Dermis microvascular lymphatic vessel endothelial cell (primary cell): ENCODE results near the gene GANC. TPM values are rescaled to one million over a fixed set of nuclear protein-coding genes. Genes with fewer than 3 reads are reported as not detected.

Experiments used
- DNase-seq, 2 donors: peaks; one replicate each; pipeline versions ENCODE4 v3.0.0 to v3.0.0-alpha.2; 2010; ENCODE audit warnings: low read depth in 2 of 2
- total RNA-seq: library from RNA; depleted of rRNA; stranded (reverse); fragments of >200 nt; gene quantifications from 2 replicates; pipeline ENCODE4 v1.2.1, GENCODE V29; 2014

GANC gene
- total RNA-seq, 1 donor from 2014 or later = 9.5 TPM

DNA sequence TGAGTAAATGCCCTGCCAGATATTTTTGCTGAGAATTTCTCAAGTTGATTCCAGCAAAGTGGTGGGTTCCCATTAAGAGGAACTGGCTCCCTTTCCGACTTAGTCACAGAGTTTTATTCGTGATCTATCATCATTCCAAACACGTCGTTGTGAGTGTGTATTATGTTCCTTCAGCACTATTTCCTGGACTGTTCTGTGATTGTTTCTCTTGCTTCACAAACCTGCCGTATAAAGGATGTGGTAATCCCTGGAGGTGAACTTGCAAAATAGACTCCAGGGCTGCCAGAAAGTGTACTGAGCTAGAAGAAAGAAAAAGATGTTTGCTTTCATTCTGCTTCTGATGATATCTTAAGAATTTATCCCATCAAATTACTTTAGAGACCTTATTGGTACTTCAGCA is 71.8 kb downstream of the GANC start:
- peak; percentile 11 to 69 for DNase-seq

DNA sequence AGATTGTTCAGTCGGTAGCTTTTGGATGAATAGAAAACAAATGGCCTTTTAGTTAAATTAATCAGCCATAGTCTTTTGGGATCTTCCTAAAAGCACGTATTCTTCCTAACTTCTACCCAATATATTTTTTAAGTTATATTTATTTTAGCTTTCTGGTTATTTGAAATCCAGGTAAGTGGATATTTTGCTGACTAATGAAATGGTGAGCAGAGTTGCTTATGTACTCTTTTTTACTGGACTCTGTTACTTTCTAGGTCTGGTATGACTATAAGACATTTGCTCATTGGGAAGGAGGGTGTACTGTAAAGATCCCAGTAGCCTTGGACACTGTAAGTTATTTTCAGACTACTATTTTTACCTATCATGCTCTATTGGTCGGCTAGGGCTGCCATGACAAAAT is 72.5 kb downstream of the GANC start:
- DNase-seq = no peak

DNA sequence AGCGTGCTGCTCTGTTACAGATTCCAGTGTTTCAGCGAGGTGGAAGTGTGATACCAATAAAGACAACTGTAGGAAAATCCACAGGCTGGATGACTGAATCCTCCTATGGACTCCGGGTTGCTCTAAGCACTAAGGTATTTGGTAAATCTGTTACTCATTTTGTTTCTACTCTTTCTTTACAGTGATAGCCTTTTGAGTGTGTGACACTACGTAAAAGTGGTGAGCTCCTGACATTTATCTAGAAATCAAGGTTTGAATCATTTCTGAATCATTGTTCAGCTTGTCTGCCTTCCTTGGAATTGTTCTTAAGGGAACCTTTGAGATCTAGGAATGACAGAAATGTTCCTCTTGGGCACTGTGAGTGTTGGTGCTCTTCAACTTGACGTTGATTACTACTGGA is 75.1 kb downstream of the GANC start:
- DNase-seq = no peak

DNA sequence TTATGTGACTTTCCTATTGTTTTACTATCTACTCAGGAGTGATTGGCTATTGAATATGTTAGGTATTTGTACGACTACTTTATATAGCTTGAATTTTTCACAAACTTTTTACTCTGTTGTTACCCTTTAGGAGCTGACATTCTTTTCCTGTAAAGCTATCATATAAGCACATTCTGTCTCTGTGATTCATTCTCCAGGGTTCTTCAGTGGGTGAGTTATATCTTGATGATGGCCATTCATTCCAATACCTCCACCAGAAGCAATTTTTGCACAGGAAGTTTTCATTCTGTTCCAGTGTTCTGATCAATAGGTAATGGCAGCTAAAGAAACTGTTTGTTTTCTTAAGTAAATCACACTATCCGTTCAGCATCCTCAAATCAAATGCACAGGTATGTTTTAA is 76.2 kb downstream of the GANC start:
- no peak for DNase-seq

DNA sequence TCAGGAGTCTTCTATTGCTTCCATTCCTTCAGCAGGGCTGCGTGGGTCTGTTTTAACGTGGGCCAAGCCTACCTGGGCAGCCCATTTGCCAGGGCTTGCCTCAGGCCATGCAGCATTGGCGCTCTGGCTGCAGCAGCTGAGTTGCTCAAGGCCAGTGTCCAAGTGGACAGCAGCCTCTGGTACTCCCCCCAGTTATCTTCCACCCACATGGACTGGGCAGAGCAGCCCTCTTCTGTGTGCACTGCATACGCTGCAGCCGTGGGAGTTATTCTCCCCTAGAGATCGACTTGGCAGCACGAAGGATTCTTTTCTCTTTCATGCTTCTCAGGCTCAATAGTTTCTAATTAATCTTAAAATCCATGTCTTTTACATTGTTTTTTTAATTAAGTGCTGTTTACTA is 79.4 kb downstream of the GANC start:
- DNase-seq = no peak

DNA sequence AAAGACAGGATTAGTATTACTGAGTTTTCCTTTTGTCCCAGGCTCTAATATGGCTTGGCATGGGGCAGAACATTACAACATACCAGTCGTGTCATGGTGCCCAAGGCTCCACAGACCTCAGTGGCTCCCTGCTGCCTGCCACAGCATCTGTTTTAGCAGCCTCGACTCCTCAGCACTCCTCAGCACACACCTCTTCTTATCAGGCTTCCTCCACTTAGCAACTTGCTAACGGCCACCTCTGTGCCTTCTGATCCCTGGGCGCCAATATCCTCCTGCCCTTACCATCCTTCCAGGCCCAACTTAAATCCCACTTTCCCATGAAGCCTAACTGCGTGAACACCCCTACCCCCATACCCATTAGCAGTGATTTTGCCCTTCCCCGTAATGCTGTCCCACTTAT is 80.1 kb downstream of the GANC start:
- DNase-seq = no peak

DNA sequence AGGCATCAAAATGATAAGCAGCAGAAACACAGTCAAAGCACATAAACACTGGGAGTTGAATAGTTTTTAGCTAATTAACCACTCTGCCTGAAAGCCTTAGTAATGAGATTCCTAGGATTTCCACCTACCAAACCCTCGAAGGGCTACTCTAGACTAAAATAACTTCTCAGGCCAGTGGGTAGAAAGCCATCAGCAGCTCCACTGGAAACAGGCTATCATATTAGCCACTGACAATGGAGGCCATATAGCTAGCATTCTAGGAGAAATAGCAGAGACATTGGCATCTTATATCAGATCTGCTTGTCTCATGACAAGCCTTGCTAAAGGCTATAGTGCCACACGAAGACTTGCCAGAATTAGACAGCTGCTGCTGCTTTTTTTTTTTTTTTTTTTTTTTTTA is 81.8 kb downstream of the GANC start:
- DNase-seq = no peak

DNA sequence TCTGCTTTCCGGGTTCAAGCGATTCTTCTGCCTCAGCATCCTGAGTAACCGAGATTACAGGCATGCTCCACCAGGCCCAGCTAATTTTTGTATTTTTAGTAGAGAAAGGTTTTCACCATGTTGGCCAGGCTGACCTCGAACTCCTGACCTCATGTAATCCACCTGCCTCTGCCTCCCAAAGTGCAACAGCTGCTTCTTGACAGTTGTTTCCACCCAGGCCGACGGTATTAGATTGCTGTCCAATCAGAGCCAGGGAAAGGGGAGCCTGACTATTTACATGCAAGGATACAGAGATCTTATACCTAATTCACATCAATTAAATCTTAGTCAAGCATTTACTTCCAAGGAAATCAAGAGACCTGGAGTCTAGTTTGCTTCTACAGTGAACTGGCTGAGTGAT is 82.3 kb downstream of the GANC start:
- no peak for DNase-seq

DNA sequence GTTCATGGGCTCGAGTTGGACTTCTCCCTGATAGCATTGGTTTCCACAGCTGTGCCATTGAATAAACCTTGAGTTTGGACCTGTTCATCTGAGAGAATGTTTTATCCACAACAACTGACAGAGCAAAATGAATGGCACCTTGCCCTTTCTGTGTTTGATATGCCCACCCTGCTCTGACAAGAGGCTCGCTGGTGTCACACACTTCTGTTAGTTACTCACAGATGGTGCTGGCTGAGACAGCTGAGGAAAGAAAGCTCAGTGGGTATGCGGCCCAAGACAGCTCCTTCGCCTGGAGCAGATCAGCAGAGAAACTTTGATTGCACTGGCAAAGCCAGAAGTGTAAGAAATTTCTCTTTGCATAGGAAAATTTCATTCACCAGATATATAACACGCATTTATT is 83.8 kb downstream of the GANC start:
- no peak for DNase-seq

DNA sequence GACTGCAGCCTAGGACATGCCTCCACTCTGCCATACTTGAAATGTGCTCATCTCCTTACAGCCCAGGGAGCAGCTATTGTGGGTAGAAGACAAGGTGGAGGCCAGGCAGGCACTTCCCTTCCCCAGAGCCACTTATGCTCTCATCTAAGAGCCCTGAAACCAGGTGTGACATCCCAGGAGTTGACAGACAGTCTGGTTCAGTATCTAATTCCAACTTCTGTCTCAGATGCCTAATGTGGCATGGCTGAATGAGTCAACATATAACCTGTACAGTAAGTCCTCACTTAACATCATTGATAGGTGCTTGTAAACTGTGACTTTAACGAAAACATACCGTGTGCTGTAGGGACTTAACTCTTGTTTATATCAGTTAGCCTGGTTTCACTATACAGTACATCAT is 85.1 kb downstream of the GANC start:
- no peak for DNase-seq

DNA sequence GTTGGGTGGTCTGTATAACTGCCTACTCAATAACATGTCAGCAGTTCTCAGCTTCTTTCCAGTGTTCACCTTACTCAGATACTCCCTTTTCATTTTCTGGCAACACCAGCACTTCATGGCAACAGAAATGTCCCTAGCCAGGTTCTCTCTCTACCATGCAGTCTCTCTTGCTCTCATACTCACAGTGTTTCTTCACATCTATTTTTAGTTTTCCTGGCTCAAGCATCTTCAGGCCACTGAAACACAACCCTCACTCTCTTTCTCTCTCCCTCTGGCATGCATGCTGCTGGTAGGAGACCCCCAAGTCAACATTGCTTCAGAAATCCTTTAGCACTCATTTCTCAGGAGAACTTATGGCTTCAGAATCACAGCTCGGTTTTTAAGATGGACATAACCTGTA is 86.2 kb downstream of the GANC start, which contains the start of gene CAPN3:
Gene CAPN3 (plus strand): TSS at position 253 of the 400 bp plus-strand sequence. CDS start 305 bp downstream, outside the sequence.
- DNase-seq = no peak

DNA sequence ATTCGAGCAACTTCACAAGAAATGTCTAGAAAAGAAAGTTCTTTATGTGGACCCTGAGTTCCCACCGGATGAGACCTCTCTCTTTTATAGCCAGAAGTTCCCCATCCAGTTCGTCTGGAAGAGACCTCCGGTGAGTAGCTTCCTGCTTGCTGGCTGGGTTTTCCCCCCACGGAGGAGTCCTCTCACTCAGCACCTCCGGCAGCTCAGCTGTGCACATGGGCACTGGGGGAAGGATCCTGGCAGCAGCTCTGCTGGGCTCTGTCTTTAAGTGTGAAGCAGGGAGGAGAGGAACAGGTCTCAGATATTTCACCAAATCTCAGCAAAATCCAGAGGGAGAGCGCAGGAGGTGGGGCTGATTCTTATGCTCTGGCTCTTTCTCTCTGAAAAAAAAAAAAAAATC is 87.0 kb downstream of the GANC start:
- no peak for DNase-seq

DNA sequence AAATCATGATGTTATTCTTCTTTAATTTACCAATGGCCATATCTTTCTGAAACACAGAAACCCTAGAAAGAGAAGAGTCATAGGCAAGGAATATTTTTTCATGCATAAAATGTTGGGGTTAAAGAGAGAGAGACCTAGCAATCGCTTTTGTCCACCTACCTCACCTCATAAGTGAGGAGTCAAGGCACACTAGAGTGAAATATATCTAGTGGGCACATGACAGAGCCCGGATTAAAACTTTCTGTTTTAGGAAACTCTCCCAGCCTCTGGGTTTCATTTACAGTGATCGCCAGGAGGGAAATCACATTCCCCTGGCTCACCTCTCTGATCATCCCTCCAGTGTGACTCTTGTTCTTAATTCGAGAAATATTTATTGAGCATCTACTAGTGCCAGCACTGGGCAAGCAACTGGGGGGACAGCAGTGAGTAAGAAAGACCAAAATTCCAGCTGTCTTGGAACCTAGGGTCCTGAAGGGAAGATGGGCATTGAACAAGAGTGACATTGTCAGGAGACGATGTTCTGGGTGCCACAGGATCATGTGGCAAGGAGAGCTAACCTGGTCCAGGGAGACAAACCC is 87.6 kb downstream of the GANC start:
- no peak for DNase-seq

DNA sequence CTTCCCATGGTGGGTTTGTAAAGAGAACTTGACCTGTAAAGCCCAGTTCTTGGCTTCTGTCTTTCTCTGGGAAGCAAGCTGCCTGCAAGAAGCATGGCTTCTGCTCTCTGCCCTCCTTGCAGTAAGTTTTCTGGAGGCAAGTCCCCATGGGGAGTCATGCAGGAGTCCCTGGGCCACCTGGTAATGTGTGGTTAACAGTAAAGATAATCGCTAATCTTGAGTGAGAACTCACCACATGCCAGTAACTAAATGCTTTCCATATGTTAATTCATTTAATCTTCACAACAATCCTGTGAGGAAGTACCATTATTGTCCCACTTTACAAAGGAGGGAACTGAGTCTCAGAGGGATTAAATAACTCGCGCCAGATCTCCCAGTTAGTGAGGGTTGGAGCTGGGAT is 90.5 kb downstream of the GANC start:
- no peak for DNase-seq

DNA sequence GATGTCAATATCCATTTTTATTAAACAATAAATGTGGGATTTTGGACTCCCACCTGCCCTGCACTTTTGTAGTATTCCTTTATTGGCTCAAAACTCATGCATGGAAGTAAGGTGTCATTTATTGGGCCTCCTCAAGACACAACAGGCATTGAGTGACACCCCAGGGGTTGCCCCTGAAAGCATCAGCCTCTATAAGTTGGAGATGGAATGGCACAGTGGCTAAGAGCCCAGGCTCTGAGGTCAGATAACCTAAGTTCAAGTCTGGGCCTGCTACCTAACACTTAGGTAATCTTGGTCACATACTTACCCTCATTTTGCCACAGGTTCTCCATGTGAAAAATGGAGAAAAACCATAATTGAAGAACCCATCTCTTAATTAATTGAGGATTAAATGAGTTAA is 90.9 kb downstream of the GANC start:
- DNase-seq = no peak

DNA sequence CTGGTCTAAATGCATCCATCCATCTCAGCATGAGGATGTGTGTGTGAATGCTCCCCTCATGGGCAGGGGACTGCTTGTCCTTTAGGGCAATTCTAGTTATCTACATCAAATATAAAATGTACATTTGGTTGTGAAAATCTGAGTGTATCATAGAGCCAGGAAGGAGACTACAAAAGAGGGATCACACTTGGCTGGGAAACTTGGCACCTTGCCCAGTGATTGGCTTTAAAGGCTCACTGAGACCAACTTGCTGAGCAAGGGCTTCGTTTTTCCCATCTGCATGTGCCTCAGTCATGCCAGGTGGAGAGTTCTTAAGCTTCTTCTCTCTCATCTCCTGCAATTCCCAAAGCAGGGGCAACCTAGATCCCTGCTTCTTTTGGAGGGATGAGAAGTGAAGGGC is 91.5 kb downstream of the GANC start:
- peak in 1 of 2 donors; percentile 86 for DNase-seq

DNA sequence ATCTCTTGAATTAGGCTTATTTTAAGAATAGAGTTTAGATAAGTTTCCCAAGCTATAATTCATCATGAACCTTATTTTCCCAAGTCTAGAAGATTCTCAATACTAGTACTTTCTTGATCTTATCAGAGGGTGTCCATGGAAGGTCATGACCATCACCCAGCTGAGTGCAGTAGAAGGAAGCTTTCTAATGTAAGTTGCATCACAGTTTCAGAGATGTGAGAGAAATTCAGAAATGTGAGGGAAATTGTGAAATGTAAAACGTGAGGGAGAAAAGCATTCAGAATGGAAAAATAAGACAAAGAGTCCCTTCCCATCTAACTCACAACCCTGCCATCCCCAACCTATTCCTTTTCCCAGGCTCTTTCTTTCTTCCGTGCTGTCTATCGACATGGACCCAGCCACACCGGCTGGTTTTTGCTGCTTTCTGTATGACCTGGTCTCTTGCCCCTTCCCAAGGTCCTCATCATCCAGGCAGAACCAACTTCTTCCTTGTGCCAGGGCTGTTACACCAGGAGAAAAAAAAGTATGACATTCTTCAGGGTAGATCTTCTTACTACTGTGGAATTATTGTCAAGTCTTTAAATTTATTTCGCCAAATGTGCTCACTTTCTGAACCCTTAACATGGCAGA is 93.0 kb downstream of the GANC start:
- no peak for DNase-seq

DNA sequence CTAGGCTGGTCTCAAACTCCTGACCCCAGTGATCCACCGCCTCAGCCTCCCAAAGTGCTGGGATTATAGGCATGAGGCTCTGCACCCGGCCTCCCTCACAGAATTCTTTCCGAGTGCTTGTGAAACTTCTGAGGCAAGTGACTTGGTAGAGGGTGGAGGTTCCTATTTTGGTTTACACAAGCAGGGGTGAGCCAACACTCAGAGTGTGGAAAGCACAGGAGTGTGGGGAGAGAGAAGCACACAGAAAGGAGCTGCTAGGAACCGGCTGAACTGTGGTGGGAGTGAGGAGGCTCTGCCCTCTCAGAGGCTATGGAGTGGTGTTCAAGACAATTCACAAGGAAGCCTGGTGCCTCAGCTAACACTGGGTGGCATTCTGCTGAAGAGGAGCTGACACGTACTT is 94.0 kb downstream of the GANC start:
- no peak for DNase-seq

DNA sequence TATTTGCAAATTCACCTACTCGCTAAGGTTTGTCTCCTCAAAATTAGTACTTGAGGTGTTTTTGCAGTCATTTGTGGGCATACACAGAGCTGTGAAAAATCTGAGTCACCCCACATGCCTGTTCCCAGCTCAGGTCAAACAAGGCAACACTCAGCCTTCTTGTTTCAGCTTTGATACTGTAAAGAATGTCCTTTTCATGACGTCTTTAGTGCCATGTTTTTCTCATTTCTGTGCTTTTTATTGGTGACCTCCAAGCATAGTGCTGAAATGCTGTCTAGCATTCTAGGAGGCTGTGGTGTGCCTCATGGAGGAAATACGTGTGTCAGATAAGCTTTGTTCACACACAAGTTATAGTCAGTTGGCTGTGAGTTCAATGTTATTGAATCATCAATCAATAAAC is 95.1 kb downstream of the GANC start:
- DNase-seq = no peak

DNA sequence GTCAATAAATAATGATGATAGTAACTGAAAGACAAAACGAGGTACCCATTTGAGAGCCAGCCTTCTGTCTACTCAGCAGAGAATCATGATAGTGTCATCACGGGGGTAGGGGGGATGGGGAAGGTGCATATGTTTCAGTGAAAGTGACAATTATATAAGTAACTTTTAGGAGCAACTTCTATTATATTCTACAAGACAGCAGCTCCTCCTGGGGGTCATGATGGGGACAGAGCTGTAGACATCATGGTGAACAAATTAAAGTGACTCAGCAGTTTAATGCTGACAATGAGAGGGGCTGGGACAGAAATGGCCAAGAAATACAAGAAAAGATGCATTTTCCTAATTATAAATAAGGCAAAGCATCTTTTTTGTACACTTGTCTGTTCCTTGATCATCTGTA is 98.1 kb downstream of the GANC start:
- peak in 1 of 2 donors; percentile 19 for DNase-seq

DNA sequence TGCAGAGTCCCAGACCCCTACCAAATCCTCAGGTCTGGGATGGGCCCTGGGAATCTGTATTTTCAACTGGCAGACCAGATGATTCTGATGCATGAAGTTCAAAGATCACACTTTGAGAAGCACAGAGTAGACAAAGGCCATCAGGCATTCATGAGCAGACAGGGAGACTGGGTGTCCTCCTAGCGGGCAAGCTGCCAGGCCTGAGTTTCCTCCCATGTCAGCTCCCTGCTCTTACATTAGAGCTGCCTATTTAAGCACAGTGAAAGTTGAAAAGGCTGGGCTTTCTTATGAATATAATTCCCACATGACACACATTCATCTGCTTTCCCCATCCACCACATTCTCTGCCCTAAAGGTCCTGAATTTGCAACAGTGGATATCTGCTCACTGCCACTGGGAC is 100.3 kb downstream of the GANC start:
- no peak for DNase-seq

DNA sequence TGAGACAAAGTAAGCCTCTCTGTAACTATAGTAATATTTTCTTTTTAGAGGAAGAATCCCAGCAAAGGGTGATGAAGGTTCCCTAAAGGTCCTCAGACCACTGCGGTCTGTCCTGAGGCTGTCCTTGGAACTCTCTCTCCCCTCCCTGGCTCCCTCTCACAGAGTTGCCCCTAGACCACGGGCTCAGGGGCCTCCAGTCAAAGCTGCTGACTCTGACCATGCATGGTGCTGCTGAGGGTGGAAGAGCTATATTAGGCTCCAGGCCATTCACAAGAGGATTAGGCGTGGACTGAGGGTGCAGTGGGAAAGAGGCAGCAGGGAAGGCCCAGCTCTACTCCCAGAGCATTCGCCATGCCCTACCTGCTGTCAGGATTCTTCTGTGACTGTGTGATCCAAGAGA is 100.9 kb downstream of the GANC start:
- DNase-seq = no peak

DNA sequence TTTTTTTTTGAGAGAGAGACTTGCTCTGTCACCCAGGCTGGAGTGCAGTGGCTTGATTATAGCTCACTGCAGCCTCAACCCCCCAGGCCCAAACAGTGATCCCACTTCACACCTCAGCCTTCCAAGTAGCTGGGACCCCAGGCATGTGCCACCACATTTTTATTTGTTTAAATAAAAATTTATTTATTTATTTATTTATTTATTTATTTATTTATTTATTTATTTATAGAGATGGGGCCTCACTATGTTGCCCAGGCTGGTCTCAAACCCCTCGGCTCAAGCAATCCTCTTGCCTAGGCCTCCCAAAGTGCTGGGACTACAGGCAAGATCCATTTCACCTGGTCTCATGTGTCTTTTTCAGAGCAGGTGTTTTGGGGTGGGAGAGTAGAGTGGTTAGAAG is 101.8 kb downstream of the GANC start:
- DNase-seq = no peak

DNA sequence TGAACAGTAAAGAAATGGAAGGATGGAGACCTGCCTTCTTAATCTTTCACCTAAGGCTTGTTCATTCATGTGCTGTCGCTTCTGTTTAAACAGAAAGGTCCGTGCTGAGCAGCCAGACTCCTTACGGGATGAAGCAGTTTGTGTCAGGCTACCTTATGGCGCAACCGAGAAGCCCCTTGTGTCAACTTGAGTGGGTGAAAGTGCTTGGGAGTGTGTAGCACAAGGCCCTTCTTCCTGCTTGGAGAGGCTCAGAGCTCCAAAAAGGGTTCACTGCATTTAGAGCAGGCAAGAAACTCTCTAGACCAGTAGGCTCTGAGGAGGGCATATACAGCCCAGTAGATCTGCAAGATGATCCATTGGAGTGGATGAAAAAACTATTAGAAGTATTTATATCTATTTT is 102.3 kb downstream of the GANC start:
- DNase-seq = no peak
